HG03108 (cell line): Measurements from ENCODE around the gene NCKAP5.
"Not testable (repeated sequence)": the region's sequence is repeated elsewhere in the genome, so short reads cannot be mapped to it uniquely, and the experiment has no call there.

ENCODE experiments used
- ATAC-seq: cut with Tn5 transposase; IDR thresholded peaks from one replicate; pipeline ENCODE4 v1.9.1; 2021; ENCODE audit warnings: moderate library complexity; ENCODE audit not compliant: unreplicated experiment

NCKAP5 gene

GRCh38 chr2:133475610-133476009 is 92.7 kb downstream of the NCKAP5 start:
- ATAC-seq = no peak

- ATAC-seq = not testable (repeated sequence)
Measured at GRCh38 chr2:133470446-133470845, 97.8 kb downstream of the NCKAP5 start.

- ATAC-seq = no peak
Measured at GRCh38 chr2:133462811-133463210, 105.5 kb downstream of the NCKAP5 start.

GRCh38 chr2:133461484-133461883 is 106.8 kb downstream of the NCKAP5 start:
- ATAC-seq = no peak

- no peak for ATAC-seq
Measured at GRCh38 chr2:133459590-133459989, 108.7 kb downstream of the NCKAP5 start.

- no peak for ATAC-seq
Measured at GRCh38 chr2:133458280-133458679, 110.0 kb downstream of the NCKAP5 start.

- no peak for ATAC-seq
Measured at GRCh38 chr2:133457861-133458260, 110.4 kb downstream of the NCKAP5 start.

- no peak for ATAC-seq
Measured at GRCh38 chr2:133456971-133457370, 111.3 kb downstream of the NCKAP5 start.

- no peak for ATAC-seq
Measured at GRCh38 chr2:133456156-133456555, 112.1 kb downstream of the NCKAP5 start.

- no peak for ATAC-seq
Measured at GRCh38 chr2:133453032-133453431, 115.2 kb downstream of the NCKAP5 start.

- ATAC-seq = no peak
Measured at GRCh38 chr2:133452583-133452982, 115.7 kb downstream of the NCKAP5 start.

GRCh38 chr2:133452146-133452545 is 116.1 kb downstream of the NCKAP5 start:
- ATAC-seq = no peak

- ATAC-seq = no peak
Measured at GRCh38 chr2:133448195-133448594, 120.1 kb downstream of the NCKAP5 start.

- no peak for ATAC-seq
Measured at GRCh38 chr2:133447303-133447702, 121.0 kb downstream of the NCKAP5 start.

- no peak for ATAC-seq
Measured at GRCh38 chr2:133444465-133444864, 123.8 kb downstream of the NCKAP5 start.

GRCh38 chr2:133442393-133442792 is 125.9 kb downstream of the NCKAP5 start:
- no peak for ATAC-seq

- ATAC-seq = no peak
Measured at GRCh38 chr2:133439565-133439920, 128.7 kb downstream of the NCKAP5 start.

- no peak for ATAC-seq
Measured at GRCh38 chr2:133438848-133439564, 129.3 kb downstream of the NCKAP5 start.

GRCh38 chr2:133438026-133438425 is 130.2 kb downstream of the NCKAP5 start:
- ATAC-seq = no peak

- ATAC-seq = no peak
Measured at GRCh38 chr2:133437492-133437891, 130.8 kb downstream of the NCKAP5 start.

GRCh38 chr2:133434959-133435668 is 133.1 kb downstream of the NCKAP5 start:
- no peak for ATAC-seq
